ENCODE measurements around the gene CST6.

DNA sequence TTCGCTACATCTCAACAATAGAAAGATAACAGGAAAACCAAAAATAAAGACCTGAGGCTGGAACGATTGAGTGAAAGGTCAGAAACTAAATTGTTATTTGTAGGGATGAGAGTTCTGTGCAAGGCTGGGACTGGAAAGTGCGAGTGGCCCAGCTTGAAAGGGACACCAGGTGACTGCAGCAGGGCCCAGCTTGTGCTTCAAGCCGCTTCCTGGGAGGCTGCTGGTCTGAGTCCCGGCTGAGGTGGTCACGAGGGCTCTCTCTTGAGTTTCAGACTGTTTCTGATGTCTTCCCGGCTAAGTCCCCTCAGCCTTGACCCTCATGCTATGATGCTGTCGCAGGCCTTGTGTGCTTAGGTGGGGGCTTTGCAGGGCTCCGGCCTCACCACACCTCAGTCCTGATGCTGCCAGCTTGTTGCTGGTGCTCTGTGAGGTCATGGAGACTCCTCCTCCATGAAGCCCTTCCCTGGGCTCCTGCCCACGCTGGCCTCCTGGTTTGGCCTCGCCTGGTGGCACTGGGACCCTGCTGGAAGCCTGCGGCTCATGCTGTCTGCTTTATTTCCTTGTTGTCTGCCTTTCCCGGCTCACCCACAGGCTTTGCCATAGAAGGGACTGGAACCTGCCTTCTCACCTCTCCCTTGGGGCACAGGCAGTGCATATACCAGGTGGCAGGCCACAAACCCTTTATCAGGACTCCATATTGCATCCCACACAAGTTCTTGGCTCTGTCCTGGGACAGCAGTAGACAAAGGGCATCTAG lies 5.5 kb upstream of the CST6 start:
- TF ChIP-seq CTCF (IDR thresholded peaks at IDR 0.05; ENCODE audit: extremely low read depth in 1 of 2, insufficient read depth in 1 of 2, low read depth in 1 of 2, low read length in 2 of 2), result no peak
- TF ChIP-seq MYC (IDR thresholded peaks at IDR 0.05; ENCODE audit: low read depth, low read length), result no peak
- TF ChIP-seq POLR2A (IDR thresholded peaks at IDR 0.05; ENCODE audit: low read depth, low read length), result no peak
- TF ChIP-seq POLR2AphosphoS5 (IDR thresholded peaks at IDR 0.05; ENCODE audit: insufficient read depth, low read depth, low read length), result no peak
- no peak for TF ChIP-seq EZH2 (IDR thresholded peaks at IDR 0.05; ENCODE audit: borderline replicate concordance, low read depth, low read length, severe bottlenecking)
- TF ChIP-seq, protein P1, sequence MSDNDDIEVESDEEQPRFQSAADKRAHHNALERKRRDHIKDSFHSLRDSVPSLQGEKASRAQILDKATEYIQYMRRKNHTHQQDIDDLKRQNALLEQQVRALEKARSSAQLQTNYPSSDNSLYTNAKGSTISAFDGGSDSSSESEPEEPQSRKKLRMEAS (IDR thresholded peaks at IDR 0.05; ENCODE audit: insufficient read depth, insufficient read length), result no peak
